GM10266 (cell line): ENCODE results near the gene CCS.
A peak's percentile ranks its signal among the peaks of the same experiment; 100 is the strongest.

Experiments
- DNase-seq: peaks from one replicate; pipeline ENCODE4 v3.0.0; 2012; ENCODE audit errors: extremely low spot score
- TF ChIP-seq, protein P1 (sequence below): IDR thresholded peaks from 2 replicates; pipeline ENCODE4 v1.5.1; 2012; ENCODE audit warnings: mild to moderate bottlenecking, low read depth; ENCODE audit not compliant: control insufficient read depth, insufficient read depth; ENCODE audit errors: missing control alignments

The CCS gene

DNA sequence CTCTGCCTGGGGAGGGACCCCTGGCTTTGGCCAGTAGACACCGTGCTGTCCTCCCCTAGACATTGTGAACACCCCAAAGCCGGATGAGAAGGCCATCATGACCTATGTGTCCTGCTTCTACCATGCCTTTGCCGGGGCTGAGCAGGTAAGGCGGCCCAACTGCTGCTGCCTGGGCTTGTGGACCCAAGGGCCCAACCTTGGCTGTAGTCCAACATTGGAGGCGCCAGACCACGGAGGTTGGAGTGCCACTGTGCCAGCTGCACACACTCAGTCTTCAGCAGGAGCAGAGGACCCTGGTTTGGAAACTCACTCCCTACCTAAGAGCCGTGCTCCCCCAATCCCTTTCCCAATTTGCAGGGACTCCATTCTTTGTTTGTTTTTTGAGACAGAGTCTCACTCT is 36.9 kb upstream of the CCS start:
- DNase-seq = no peak
- TF ChIP-seq, protein P1, sequence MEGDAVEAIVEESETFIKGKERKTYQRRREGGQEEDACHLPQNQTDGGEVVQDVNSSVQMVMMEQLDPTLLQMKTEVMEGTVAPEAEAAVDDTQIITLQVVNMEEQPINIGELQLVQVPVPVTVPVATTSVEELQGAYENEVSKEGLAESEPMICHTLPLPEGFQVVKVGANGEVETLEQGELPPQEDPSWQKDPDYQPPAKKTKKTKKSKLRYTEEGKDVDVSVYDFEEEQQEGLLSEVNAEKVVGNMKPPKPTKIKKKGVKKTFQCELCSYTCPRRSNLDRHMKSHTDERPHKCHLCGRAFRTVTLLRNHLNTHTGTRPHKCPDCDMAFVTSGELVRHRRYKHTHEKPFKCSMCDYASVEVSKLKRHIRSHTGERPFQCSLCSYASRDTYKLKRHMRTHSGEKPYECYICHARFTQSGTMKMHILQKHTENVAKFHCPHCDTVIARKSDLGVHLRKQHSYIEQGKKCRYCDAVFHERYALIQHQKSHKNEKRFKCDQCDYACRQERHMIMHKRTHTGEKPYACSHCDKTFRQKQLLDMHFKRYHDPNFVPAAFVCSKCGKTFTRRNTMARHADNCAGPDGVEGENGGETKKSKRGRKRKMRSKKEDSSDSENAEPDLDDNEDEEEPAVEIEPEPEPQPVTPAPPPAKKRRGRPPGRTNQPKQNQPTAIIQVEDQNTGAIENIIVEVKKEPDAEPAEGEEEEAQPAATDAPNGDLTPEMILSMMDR = no peak

DNA sequence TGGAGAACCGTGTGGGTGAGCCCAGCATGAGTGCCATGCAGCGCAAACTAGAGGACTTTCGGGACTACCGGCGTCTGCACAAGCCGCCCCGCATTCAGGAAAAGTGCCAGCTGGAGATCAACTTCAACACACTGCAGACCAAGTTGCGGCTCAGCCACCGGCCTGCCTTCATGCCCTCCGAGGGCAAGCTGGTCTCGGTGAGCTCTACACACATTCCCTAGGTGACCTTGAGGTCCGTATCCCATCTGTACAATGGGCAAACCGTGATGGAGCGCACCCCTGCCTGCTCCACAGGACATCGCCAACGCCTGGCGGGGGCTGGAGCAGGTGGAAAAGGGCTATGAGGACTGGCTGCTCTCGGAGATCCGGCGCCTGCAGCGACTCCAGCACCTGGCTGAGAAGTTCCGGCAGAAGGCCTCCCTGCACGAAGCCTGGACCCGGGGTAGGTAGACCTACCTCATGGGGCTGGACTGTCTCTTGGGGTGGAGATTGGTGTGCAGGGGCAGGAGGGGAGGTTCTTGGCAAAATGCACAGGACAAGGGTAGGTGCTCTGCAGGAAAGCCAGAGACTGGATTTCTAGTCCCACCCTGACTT is 35.2 kb upstream of the CCS start:
- no peak for DNase-seq
- TF ChIP-seq, protein P1 = no peak

DNA sequence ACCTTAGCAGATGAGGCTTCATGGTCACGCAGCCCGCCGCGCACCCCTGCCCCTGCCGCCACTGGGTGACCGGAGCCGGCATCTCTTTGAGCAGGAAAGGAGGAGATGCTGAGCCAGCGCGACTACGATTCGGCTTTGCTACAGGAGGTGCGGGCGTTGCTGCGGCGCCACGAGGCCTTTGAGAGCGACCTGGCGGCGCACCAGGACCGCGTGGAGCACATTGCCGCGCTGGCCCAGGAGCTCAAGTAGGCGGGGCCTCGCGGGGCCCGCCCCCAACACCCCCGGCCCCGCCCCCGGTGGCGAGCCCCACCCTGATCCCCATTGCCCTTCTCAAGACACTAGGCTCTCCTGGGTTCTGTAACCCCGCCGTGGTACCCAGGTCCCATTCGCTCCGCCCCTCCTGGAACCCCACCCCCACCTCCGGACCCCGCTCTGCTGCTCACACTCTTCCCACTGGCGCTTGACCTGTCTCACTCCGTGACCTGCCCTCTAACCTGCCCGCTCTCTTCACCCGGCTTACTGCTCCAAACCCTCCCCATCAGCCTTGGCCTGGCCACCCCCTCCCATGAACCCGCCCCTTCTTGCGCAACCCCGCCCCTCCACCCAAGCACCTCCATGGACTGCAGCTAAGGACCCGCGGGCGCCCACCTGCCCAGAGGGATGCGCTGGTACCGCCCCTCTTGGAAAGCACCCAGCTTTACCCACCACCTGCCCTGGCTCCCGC is 33.7 kb upstream of the CCS start:
- TF ChIP-seq, protein P1 = no peak
- DNase-seq = peak; percentile 45

DNA sequence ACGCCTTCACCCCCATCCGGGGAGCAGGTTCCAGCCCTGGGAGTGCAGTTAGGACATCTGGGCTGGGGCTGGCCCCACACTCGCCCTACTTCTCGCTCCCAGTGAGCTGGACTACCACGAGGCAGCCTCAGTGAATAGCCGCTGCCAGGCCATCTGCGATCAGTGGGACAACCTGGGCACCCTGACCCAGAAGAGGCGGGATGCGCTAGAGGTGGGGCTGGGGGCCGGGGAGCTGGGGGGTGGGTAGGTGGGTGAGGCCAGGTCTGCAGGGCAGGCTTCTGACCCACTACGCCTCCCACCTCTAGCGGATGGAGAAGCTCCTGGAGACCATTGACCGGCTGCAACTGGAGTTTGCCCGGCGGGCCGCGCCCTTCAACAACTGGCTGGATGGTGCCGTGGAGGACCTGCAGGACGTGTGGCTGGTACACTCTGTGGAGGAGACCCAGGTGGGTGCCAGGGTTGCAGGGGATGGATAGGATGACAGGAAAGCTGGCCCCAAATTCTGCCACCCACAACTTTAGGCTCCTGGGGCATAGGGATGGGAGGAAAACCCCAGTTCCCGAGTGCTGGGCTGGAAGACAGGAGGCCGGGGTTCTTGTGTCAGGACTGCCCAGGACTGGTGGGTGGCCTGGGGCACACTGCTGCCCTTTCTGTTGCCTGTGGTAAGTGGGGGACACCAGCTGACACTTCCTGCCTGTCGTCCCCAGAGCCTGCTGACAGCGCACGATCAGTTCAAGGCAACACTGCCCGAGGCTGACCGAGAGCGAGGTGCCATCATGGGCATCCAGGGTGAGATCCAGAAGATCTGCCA is 32.9 kb upstream of the CCS start:
- TF ChIP-seq, protein P1 = no peak
- no peak for DNase-seq

DNA sequence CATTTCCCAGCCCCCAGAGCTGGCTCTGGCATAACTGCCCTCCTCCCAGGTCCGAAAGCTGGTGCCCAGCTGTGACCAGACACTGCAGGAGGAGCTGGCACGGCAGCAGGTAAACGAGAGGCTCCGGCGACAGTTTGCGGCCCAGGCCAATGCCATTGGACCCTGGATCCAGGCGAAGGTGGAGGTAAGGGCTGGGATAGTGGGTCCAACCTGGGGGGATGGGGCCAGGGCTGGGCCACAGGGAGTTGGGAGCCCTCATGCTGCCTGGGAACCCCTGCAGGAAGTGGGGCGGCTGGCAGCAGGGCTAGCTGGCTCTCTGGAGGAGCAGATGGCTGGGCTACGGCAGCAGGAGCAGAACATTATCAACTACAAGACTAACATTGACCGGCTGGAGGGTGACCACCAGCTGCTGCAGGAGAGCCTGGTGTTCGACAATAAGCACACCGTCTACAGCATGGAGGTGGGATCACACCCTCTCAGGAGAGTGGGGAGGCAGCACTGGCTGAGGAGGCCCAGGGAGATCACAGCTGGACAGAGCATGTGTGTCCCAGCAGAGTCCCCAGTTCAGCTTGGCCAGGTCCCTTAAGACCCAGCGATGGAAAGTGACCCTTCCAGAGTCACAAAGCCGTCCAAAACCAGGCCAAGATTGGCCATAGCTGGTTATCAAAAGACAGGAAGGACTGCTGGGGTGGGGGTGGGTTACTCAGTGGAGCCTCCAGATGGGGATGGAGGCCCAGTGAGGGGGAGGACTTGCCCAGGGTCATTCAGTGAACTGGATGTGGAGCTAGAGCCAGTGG is 31.6 kb upstream of the CCS start:
- TF ChIP-seq, protein P1 = no peak
- no peak for DNase-seq

DNA sequence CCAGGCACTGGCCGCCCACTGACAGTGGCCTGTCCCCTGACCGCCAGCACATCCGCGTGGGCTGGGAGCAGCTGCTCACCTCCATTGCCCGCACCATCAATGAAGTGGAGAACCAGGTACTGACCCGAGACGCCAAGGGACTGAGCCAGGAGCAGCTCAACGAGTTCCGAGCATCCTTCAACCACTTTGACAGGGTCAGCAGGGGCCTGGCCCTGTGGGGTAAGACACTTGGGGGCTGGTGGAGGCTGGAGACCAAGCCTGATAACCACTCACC is 31.1 kb upstream of the CCS start:
- no peak for DNase-seq
- TF ChIP-seq, protein P1 = no peak

DNA sequence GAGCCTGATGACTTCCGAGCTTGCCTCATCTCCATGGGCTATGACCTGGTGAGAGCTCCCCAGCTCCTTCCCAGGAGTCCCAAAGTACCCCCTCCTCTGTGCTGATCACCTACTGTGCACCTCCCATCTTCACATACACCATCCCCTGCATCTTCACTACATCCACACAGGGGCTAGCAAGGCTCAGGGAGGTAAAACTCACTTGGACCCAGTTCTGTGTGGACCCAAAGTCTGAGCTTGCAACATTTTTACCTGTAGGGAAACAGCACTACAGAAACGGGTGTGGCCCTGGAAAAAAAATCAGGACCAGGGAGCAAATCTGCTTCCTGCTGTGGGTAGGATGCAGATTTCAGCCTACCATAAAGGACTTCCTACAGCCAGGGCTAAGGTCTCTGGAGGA is 30.7 kb upstream of the CCS start:
- DNase-seq = no peak

More for the DNA sequence above, 30.7 kb upstream of the CCS start:
- TF ChIP-seq, protein P1 = no peak
